Immature natural killer cell (primary cell): Measurements from ENCODE around the gene RSAD2. TPM values are rescaled to one million over a fixed set of nuclear protein-coding genes. Genes with fewer than 3 reads are reported as not detected.

ENCODE experiments used
- DNase-seq, 3 donors: peaks; one replicate each; pipeline ENCODE4 v3.0.0; 2022; ENCODE audit warnings: mixed read lengths in 1 of 3
- H3K27ac Mint-ChIP-seq, 6 donors: one replicate each; pipeline ENCODE4 v1.8.0; 2020; ENCODE audit warnings: mixed read lengths in 6 of 6, mild to moderate bottlenecking in 5 of 6, inconsistent platforms in 4 of 6, moderate library complexity in 3 of 6
- H3K27me3 Mint-ChIP-seq, 3 donors: one replicate each; pipeline ENCODE4 v1.8.0; 2020 to 2021; ENCODE audit warnings: low read depth in 3 of 3, mild to moderate bottlenecking in 3 of 3, mixed read lengths in 3 of 3, moderate library complexity in 3 of 3, inconsistent platforms in 1 of 3
- H3K36me3 Mint-ChIP-seq, 3 donors: one replicate each; pipeline ENCODE4 v1.8.0; 2020; ENCODE audit warnings: mixed read lengths in 3 of 3, inconsistent platforms in 2 of 3, mild to moderate bottlenecking in 2 of 3
- H3K4me1 Mint-ChIP-seq, 2 donors: one replicate each; pipeline ENCODE4 v1.8.0; 2020; ENCODE audit warnings: inconsistent platforms in 2 of 2, mild to moderate bottlenecking in 2 of 2, mixed read lengths in 2 of 2, moderate library complexity in 1 of 2
- H3K4me3 Mint-ChIP-seq, 5 donors: one replicate each; pipeline ENCODE4 v1.8.0; 2020; ENCODE audit warnings: mild to moderate bottlenecking in 5 of 5, mixed read lengths in 5 of 5, inconsistent platforms in 3 of 5, moderate library complexity in 3 of 5
- H3K9me3 Mint-ChIP-seq, 6 donors: one replicate each; pipeline ENCODE4 v1.8.0; 2020; ENCODE audit warnings: mild to moderate bottlenecking in 6 of 6, mixed read lengths in 6 of 6, inconsistent platforms in 4 of 6, moderate library complexity in 3 of 6
- polyA plus RNA-seq, 3 donors: library from polyadenylated mRNA; unstranded; fragments of 300-500 nt; fragmentation: Illumina TruSeq; gene quantifications; one replicate each; pipeline ENCODE4 v1.2.3, GENCODE V29; 2021

RSAD2 gene
- polyA plus RNA-seq, 3 donors from 2014 or later = 1.2 to 16.5 (median 5.8) TPM

GRCh38 chr2:6939071-6939470, 61.5 kb downstream of the RSAD2 start:
- H3K4me1 Mint-ChIP-seq = peaks cover 40 to 54% of the 10 kb centered on the region in 2 donors
- no peak for DNase-seq
- H3K27me3 Mint-ChIP-seq = no peaks in the 10 kb centered on the region
- H3K36me3 Mint-ChIP-seq = peaks cover 25 to 33% (median 30%) of the 10 kb centered on the region in 3 donors
- peak overlapping the region in 1 of 6 donors; percentile 23 for H3K27ac Mint-ChIP-seq
- no peaks in the 10 kb centered on the region for H3K9me3 Mint-ChIP-seq
- no peak overlapping the region for H3K4me3 Mint-ChIP-seq

- Mint-ChIP-seq H3K27ac (no peak overlapping the region), H3K9me3 (no peaks in the 10 kb centered on the region), H3K4me1 (peaks cover 43 to 55% of the 10 kb centered on the region in 2 donors), H3K27me3 (no peaks in the 10 kb centered on the region), H3K36me3 (peaks cover 25 to 40% (median 32%) of the 10 kb centered on the region in 3 donors), H3K4me3 (no peak overlapping the region)
- no peak for DNase-seq
Measured at GRCh38 chr2:6940820-6941219, 63.2 kb downstream of the RSAD2 start.

- Mint-ChIP-seq H3K9me3 (no peaks in the 10 kb centered on the region), H3K4me3 (no peak overlapping the region), H3K4me1 (peaks cover 39 to 49% of the 10 kb centered on the region in 2 donors), H3K27ac (peak overlapping the region in 1 of 6 donors; percentile 57), H3K36me3 (peaks cover 25 to 41% (median 32%) of the 10 kb centered on the region in 3 donors), H3K27me3 (no peaks in the 10 kb centered on the region)
- no peak for DNase-seq
Measured at GRCh38 chr2:6941299-6942046, 63.9 kb downstream of the RSAD2 start.

- H3K9me3 Mint-ChIP-seq = no peaks in the 10 kb centered on the region
- peaks cover 25 to 41% (median 32%) of the 10 kb centered on the region in 3 donors for H3K36me3 Mint-ChIP-seq
- peak overlapping the region in 1 of 6 donors; percentile 9 for H3K27ac Mint-ChIP-seq
- H3K27me3 Mint-ChIP-seq = no peaks in the 10 kb centered on the region
- no peak for DNase-seq
- peaks cover 29 to 43% of the 10 kb centered on the region in 2 donors for H3K4me1 Mint-ChIP-seq
- no peak overlapping the region for H3K4me3 Mint-ChIP-seq
Measured at GRCh38 chr2:6942848-6943247, 65.3 kb downstream of the RSAD2 start.

GRCh38 chr2:6943523-6943922, 65.9 kb downstream of the RSAD2 start:
- H3K9me3 Mint-ChIP-seq = no peaks in the 10 kb centered on the region
- no peaks in the 10 kb centered on the region for H3K27me3 Mint-ChIP-seq
- peaks cover 29 to 40% of the 10 kb centered on the region in 2 donors for H3K4me1 Mint-ChIP-seq
- H3K27ac Mint-ChIP-seq = peak overlapping the region in 1 of 6 donors; percentile 39
- no peak for DNase-seq
- H3K36me3 Mint-ChIP-seq = peaks cover 25 to 45% (median 32%) of the 10 kb centered on the region in 3 donors
- no peak overlapping the region for H3K4me3 Mint-ChIP-seq

- peak overlapping the region in 4 of 6 donors; percentile 17 to 73 (median 32) for H3K27ac Mint-ChIP-seq
- peak overlapping the region in 1 of 5 donors; percentile 16 for H3K4me3 Mint-ChIP-seq
- DNase-seq = no peak
- no peaks in the 10 kb centered on the region for H3K9me3 Mint-ChIP-seq
- peaks cover 25 to 49% (median 32%) of the 10 kb centered on the region in 3 donors for H3K36me3 Mint-ChIP-seq
- peaks cover 30 to 36% of the 10 kb centered on the region in 2 donors for H3K4me1 Mint-ChIP-seq
- no peaks in the 10 kb centered on the region for H3K27me3 Mint-ChIP-seq
Measured at GRCh38 chr2:6943971-6944370, 66.4 kb downstream of the RSAD2 start.

- Mint-ChIP-seq H3K4me1 (peaks cover 29 to 32% of the 10 kb centered on the region in 2 donors), H3K36me3 (peaks cover 25 to 49% (median 32%) of the 10 kb centered on the region in 3 donors), H3K9me3 (no peaks in the 10 kb centered on the region), H3K27ac (peak overlapping the region in 1 of 6 donors; percentile 71), H3K4me3 (no peak overlapping the region), H3K27me3 (no peaks in the 10 kb centered on the region)
- DNase-seq = no peak
Measured at GRCh38 chr2:6944555-6944954, 67.0 kb downstream of the RSAD2 start.

- Mint-ChIP-seq H3K27me3 (no peaks in the 10 kb centered on the region), H3K4me1 (peaks cover 29 to 32% of the 10 kb centered on the region in 2 donors), H3K36me3 (peaks cover 25 to 49% (median 32%) of the 10 kb centered on the region in 3 donors), H3K4me3 (no peak overlapping the region), H3K9me3 (no peaks in the 10 kb centered on the region), H3K27ac (peak overlapping the region in 5 of 6 donors; percentile 1 to 50 (median 18))
- DNase-seq = no peak
Measured at GRCh38 chr2:6945087-6945813, 67.7 kb downstream of the RSAD2 start.

GRCh38 chr2:6945821-6946220, 68.2 kb downstream of the RSAD2 start:
- no peaks in the 10 kb centered on the region for H3K9me3 Mint-ChIP-seq
- H3K4me1 Mint-ChIP-seq = peaks cover 29 to 32% of the 10 kb centered on the region in 2 donors

GRCh38 chr2:6946722-6947121, 69.1 kb downstream of the RSAD2 start:
- Mint-ChIP-seq H3K27me3 (no peaks in the 10 kb centered on the region), H3K9me3 (no peaks in the 10 kb centered on the region), H3K36me3 (peaks cover 19 to 40% (median 26%) of the 10 kb centered on the region in 3 donors), H3K4me3 (no peak overlapping the region), H3K27ac (no peak overlapping the region), H3K4me1 (peaks cover 29 to 38% of the 10 kb centered on the region in 2 donors)
- no peak for DNase-seq

More at GRCh38 chr2:6945821-6946220, 68.2 kb downstream of the RSAD2 start:
- peaks cover 25 to 49% (median 32%) of the 10 kb centered on the region in 3 donors for H3K36me3 Mint-ChIP-seq
- peak overlapping the region in 4 of 6 donors; percentile 1 to 50 (median 28) for H3K27ac Mint-ChIP-seq
- DNase-seq = no peak
- H3K27me3 Mint-ChIP-seq = no peaks in the 10 kb centered on the region
- H3K4me3 Mint-ChIP-seq = no peak overlapping the region

Other genes starting within 250 kb of the RSAD2 start
- gene CMPK2, start 11.9 kb upstream of the RSAD2 start, polyA plus RNA-seq = 10 to 100 TPM in 1 of 3 donors, 1 to 10 TPM in 2; 5.2 to 10.9 (median 8.0) TPM
- 1 to 10 TPM; 6.4 to 9.1 (median 7.7) TPM for gene RNF144A, start 39.6 kb downstream of the RSAD2 start, polyA plus RNA-seq